Thyroid gland (tissue), 4 donors: ENCODE measurements around the gene EXOSC10. TPM values are rescaled to one million over a fixed set of nuclear protein-coding genes. Genes with fewer than 3 reads are reported as not detected.
"Not testable (repeated sequence)": the region's sequence is repeated elsewhere in the genome, so short reads cannot be mapped to it uniquely, and the experiment has no call there.

Experiments used
- DNase-seq, 2 donors: peaks; one replicate each; pipeline ENCODE4 v3.0.0-alpha.2; 2019
- H3K27ac ChIP-seq, 3 donors: fragments of 200-600 bp; sonication (generic); 1 replicate in 2 of 3; 2 replicates in 1 of 3; pipeline ENCODE4 v1.5.1; 2016 to 2019; ENCODE audit warnings: mild to moderate bottlenecking in 1 of 3, moderate library complexity in 1 of 3
- H3K27me3 ChIP-seq: fragments of 200-600 bp; sonication (generic); one replicate; pipeline ENCODE4 v1.5.1; 2019
- H3K36me3 ChIP-seq, 2 donors: fragments of 200-600 bp; sonication (generic); one replicate each; pipeline ENCODE4 v1.5.1; 2016 to 2019
- H3K4me1 ChIP-seq, 2 donors: fragments of 200-600 bp; sonication (generic); one replicate each; pipeline ENCODE4 v1.5.1; 2017 to 2019
- H3K4me3 ChIP-seq, 3 donors: fragments of 200-600 bp; sonication (generic); replicated peaks in 1 of 3; 1 replicate in 2 of 3; 2 replicates in 1 of 3; pipeline ENCODE4 v1.5.1; 2016; ENCODE audit warnings: mild to moderate bottlenecking in 1 of 3
- H3K9me3 ChIP-seq: fragments of 200-600 bp; sonication (generic); one replicate; pipeline ENCODE4 v1.5.1; 2017
- POLR2A ChIP-seq, 2 donors: fragments of 450-650 bp; IDR thresholded peaks; one replicate each; pipeline ENCODE4 v1.6.1; 2017; ENCODE audit warnings: antibody characterized with exemption in 2 of 2, mild to moderate bottlenecking in 2 of 2, moderate library complexity in 1 of 2
- WGBS, 2 donors: methylation state at CpG; one replicate each; pipeline ENCODE4 v1.1.5; 2017; 5-methylcytosine and 5-hydroxymethylcytosine counted together
- intact Hi-C: fragments of 100-400 bp; cut with DNase I; formaldehyde crosslinking; loops from one replicate; pipeline ENCODE4 v1.15.1; 2023
- total RNA-seq, 4 donors: library from RNA; depleted of rRNA; stranded (reverse); fragments of >200 nt; gene quantifications; one replicate each; pipeline ENCODE4 v1.2.3, GENCODE V29; 2016
- TF ChIP-seq, protein P1 (sequence below), 6 experiments: fragments of 200-600 bp in 3 of 6; fragments of 450-650 bp in 3 of 6; sonication (generic) in 3 of 6; IDR thresholded peaks; one replicate each; pipeline ENCODE4 v1.5.1; 2016 to 2019; ENCODE audit warnings: antibody characterized with exemption in 6 of 6, mild to moderate bottlenecking in 2 of 6, inconsistent platforms in 1 of 6, moderate library complexity in 1 of 6

Gene EXOSC10
- total RNA-seq, 4 donors from 2014 or later = 41.1 to 60.7 (median 51.6) TPM

GRCh38 chr1:11100149-11100493, 452 bp upstream of the EXOSC10 start:
- no peak for DNase-seq
- H3K27me3 ChIP-seq = no peaks in the 10 kb centered on the region
- 34 to 42% methylated on average over 13 of the region's 13 CpGs for WGBS, 2 donors
- TF ChIP-seq, protein P1, sequence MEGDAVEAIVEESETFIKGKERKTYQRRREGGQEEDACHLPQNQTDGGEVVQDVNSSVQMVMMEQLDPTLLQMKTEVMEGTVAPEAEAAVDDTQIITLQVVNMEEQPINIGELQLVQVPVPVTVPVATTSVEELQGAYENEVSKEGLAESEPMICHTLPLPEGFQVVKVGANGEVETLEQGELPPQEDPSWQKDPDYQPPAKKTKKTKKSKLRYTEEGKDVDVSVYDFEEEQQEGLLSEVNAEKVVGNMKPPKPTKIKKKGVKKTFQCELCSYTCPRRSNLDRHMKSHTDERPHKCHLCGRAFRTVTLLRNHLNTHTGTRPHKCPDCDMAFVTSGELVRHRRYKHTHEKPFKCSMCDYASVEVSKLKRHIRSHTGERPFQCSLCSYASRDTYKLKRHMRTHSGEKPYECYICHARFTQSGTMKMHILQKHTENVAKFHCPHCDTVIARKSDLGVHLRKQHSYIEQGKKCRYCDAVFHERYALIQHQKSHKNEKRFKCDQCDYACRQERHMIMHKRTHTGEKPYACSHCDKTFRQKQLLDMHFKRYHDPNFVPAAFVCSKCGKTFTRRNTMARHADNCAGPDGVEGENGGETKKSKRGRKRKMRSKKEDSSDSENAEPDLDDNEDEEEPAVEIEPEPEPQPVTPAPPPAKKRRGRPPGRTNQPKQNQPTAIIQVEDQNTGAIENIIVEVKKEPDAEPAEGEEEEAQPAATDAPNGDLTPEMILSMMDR (IDR thresholded peaks at IDR 0.05) = no peak
- no peak for TF ChIP-seq POLR2A (IDR thresholded peaks at IDR 0.05)
- H3K9me3 ChIP-seq = no peaks in the 10 kb centered on the region
- peaks cover 13 to 20% of the 10 kb centered on the region in 2 donors for H3K36me3 ChIP-seq
- intact Hi-C loops = no loop called here
- peak overlapping the region in 2 of 3 donors; percentile 81 to 83 for H3K4me3 ChIP-seq
- H3K4me1 ChIP-seq = peaks cover 7 to 8% of the 10 kb centered on the region in 2 donors
- H3K27ac ChIP-seq = peak overlapping the region; percentile 39 to 71 (median 64)

DNA sequence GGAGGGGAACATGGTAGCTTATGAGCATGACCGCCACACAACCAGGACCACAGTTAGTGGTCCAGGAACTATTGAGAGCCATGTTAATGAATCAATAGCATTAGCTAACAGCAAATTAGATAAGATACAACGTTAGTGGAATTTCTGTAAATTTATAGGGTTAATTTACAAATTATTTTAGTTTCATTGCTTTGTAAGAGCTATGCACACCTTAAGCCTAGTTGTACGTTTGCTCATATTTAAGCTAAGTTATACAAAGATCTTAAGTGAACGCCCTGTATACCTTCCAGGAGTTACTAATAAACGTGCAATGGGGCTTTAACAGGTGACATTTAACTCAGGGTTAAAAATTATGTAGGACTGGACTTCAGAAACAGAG, 749 bp downstream of the EXOSC10 start:
- intact Hi-C loops = no loop called here
- Histone ChIP-seq H3K9me3 (no peaks in the 10 kb centered on the region), H3K4me3 (peak overlapping the region; percentile 81 to 84 (median 83)), H3K27ac (peak overlapping the region in 1 of 3 donors; percentile 71), H3K4me1 (peaks cover 7 to 8% of the 10 kb centered on the region in 2 donors), H3K27me3 (no peaks in the 10 kb centered on the region), H3K36me3 (peaks cover 23 to 32% of the 10 kb centered on the region in 2 donors)
- no peak for DNase-seq
- TF ChIP-seq, protein P1 (IDR thresholded peaks at IDR 0.05) = no peak
- no peak for TF ChIP-seq POLR2A (IDR thresholded peaks at IDR 0.05)
- WGBS, 2 donors = 14 to 16% methylated on average over 5 of the region's 5 CpGs

DNA sequence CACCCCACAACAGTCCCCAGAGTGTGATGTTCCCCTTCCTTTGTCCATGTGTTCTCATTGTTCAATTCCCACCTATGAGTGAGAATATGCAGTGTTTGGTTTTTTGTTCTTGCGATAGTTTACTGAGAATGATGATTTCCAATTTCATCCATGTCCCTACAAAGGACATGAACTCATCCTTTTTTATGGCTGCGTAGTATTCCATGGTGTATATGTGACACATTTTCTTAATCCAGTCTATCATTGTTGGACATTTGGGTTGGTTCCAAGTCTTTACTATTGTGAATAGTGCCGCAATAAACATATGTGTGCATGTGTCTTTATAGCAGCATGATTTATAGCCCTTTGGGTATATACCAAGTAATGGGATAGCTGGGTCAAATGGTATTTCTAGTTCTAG, 15.9 kb downstream of the EXOSC10 start:
- H3K27me3 ChIP-seq, H3K27ac ChIP-seq, H3K4me1 ChIP-seq, H3K4me3 ChIP-seq, intact Hi-C loops, H3K9me3 ChIP-seq, DNase-seq: not testable (repeated sequence)
- H3K36me3 ChIP-seq = peaks cover 49 to 57% of the 10 kb centered on the region in 2 donors
- WGBS, 2 donors = 87 to 98% methylated on average over 3 of the region's 3 CpGs

DNA sequence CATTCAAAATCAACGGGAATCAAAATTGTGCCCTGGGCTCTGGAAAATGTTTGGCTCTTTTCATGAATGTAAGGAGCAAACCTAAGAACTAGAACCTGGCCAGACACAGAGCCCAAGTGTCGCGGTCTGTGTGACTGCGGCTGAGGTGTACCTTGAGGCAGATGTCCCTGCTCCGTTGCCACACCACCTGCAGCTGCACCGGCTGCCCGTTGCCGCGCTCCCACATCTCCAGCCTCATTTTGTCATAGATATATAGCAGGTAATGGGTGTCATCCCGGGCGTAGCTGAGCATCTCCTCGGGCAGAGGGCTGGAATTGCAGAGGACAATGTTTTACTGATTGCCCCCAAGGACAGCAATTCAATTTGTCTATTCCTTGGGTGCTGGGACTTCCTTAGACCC, 18.7 kb downstream of the EXOSC10 start:
- no peaks in the 10 kb centered on the region for H3K9me3 ChIP-seq
- H3K4me3 ChIP-seq = no peak overlapping the region
- WGBS, 2 donors = 86 to 92% methylated on average over 12 of the region's 12 CpGs
- TF ChIP-seq, protein P1 (IDR thresholded peaks at IDR 0.05) = no peak
- no peak for TF ChIP-seq POLR2A (IDR thresholded peaks at IDR 0.05)
- H3K27ac ChIP-seq = no peak overlapping the region
- DNase-seq = no peak
- no peaks in the 10 kb centered on the region for H3K27me3 ChIP-seq
- no peaks in the 10 kb centered on the region for H3K4me1 ChIP-seq
- H3K36me3 ChIP-seq = peaks cover 55 to 62% of the 10 kb centered on the region in 2 donors
- intact Hi-C loops = no loop called here

GRCh38 chr1:11078631-11079030, 21.0 kb downstream of the EXOSC10 start:
- WGBS, 2 donors = 97 to 98% methylated on average over 2 of the region's 2 CpGs
- H3K9me3 ChIP-seq = no peaks in the 10 kb centered on the region
- no peaks in the 10 kb centered on the region for H3K27me3 ChIP-seq
- H3K4me3 ChIP-seq = no peak overlapping the region
- intact Hi-C loops = no loop called here
- TF ChIP-seq, protein P1 (IDR thresholded peaks at IDR 0.05) = no peak
- no peak for TF ChIP-seq POLR2A (IDR thresholded peaks at IDR 0.05)
- no peak for DNase-seq
- H3K27ac ChIP-seq = no peak overlapping the region
- H3K4me1 ChIP-seq = no peaks in the 10 kb centered on the region
- H3K36me3 ChIP-seq = peaks cover 75 to 84% of the 10 kb centered on the region in 2 donors

- DNase-seq, H3K27ac ChIP-seq, H3K4me1 ChIP-seq, intact Hi-C loops, H3K27me3 ChIP-seq, H3K4me3 ChIP-seq, H3K9me3 ChIP-seq: not testable (repeated sequence)
- H3K36me3 ChIP-seq = peaks cover 89 to 90% of the 10 kb centered on the region in 2 donors
- WGBS, 2 donors = 92 to 94% methylated on average over 7 of the region's 7 CpGs
These were observed 26.3 kb downstream of the EXOSC10 start for GRCh38 chr1:11073398-11073797.
